H1 (cell line): ENCODE data around the gene PJA1. TPM values are rescaled to one million over a fixed set of nuclear protein-coding genes. Genes with fewer than 3 reads are reported as not detected.

Experiments used
- CTCF ChIA-PET: fragments of 300-600 bp; sonication (Branson Sonifier 250); formaldehyde crosslinking; loops from one replicate; lab custom pipeline; 2021; ENCODE audit not compliant: partially characterized antibody; lab: Charles Lee
- POLR2A ChIA-PET: fragments of 300-600 bp; sonication (Branson Sonifier 250); formaldehyde crosslinking; loops from one replicate; lab custom pipeline; 2021; ENCODE audit warnings: inconsistent platforms; ENCODE audit not compliant: partially characterized antibody; lab: Charles Lee
- DNase-seq, 2 experiments: peaks; one replicate each; pipeline versions ENCODE4 v3.0.0 to v3.0.0-alpha.2; 2010 to 2022; ENCODE audit warnings: low spot score in 2 of 2, low read depth in 1 of 2, mixed read lengths in 1 of 2
- FAIRE-seq: peaks from 2 replicates; lab custom pipeline; 2011; peaks lifted over from hg19 to GRCh38; lab: Jason Lieb, UNC
- H2AFZ ChIP-seq: 2 replicates; pipeline ENCODE4 v1.8.1; 2012; ENCODE audit warnings: low read length, inconsistent platforms
- H2AK5ac ChIP-seq: 2 replicates; pipeline ENCODE4 v1.6.1; 2013; ENCODE audit warnings: low read depth, low read length
- H2BK120ac ChIP-seq: replicated peaks from 2 replicates; pipeline ENCODE3; 2013; ENCODE audit warnings: low read depth, low read length, inconsistent platforms
- H2BK12ac ChIP-seq: 2 replicates; pipeline ENCODE4 v1.6.1; 2013; ENCODE audit warnings: low read depth, low read length
- H2BK15ac ChIP-seq: 2 replicates; pipeline ENCODE4 v1.6.1; 2013; ENCODE audit warnings: low read length
- H2BK20ac ChIP-seq: 2 replicates; pipeline ENCODE4 v1.6.1; 2013; ENCODE audit warnings: low read length
- H2BK5ac ChIP-seq: 2 replicates; pipeline ENCODE4 v1.6.1; 2013; ENCODE audit warnings: low read depth, low read length
- H3K14ac ChIP-seq: 2 replicates; pipeline ENCODE4 v1.6.1; 2013; ENCODE audit warnings: inconsistent platforms; ENCODE audit not compliant: insufficient read length
- H3K18ac ChIP-seq: 2 replicates; pipeline ENCODE4 v1.6.1; 2013; ENCODE audit warnings: low read length; ENCODE audit errors: extremely low read depth
- H3K23ac ChIP-seq: 2 replicates; pipeline ENCODE4 v1.6.1; 2013; ENCODE audit warnings: inconsistent platforms; ENCODE audit not compliant: insufficient read length
- H3K23me2 ChIP-seq: 2 replicates; pipeline ENCODE4 v1.6.1; 2013; ENCODE audit warnings: low read depth, low read length
- H3K27ac ChIP-seq: 2 replicates; pipeline ENCODE4 v1.6.1; 2011; ENCODE audit warnings: low read depth, low read length, inconsistent platforms
- H3K27me3 ChIP-seq, 4 experiments: replicated peaks in 1 of 4; 1 replicate in 1 of 4; 2 replicates in 3 of 4; pipeline versions ENCODE4 v1.6.1 to v1.8.1; 2011 to 2013; ENCODE audit warnings: low read length in 3 of 4, mild to moderate bottlenecking in 3 of 4, inconsistent platforms in 2 of 4, mixed read lengths in 2 of 4, moderate library complexity in 1 of 4; ENCODE audit not compliant: control insufficient read depth in 3 of 4, insufficient read depth in 3 of 4; ENCODE audit errors: extremely low read depth in 1 of 4
- H3K36me3 ChIP-seq, 4 experiments: 2 replicates each; pipeline versions ENCODE4 v1.6.1 to v1.8.1; 2011 to 2013; ENCODE audit warnings: mild to moderate bottlenecking in 4 of 4, low read length in 3 of 4, moderate library complexity in 2 of 4, control low read depth in 1 of 4, inconsistent platforms in 1 of 4; ENCODE audit not compliant: insufficient read depth in 4 of 4, control insufficient read depth in 2 of 4
- H3K4ac ChIP-seq: replicated peaks from 2 replicates; pipeline ENCODE3; 2013; ENCODE audit warnings: low read length, low read depth, mixed read lengths, inconsistent platforms; ENCODE audit not compliant: insufficient read length
- H3K4me1 ChIP-seq, 4 experiments: replicated peaks in 1 of 4; 1 replicate in 1 of 4; 2 replicates in 3 of 4; pipeline versions ENCODE4 v1.6.1 to v1.8.1; 2011 to 2013; ENCODE audit warnings: low read length in 3 of 4, inconsistent platforms in 2 of 4, mixed read lengths in 1 of 4; ENCODE audit not compliant: insufficient read depth in 4 of 4, control insufficient read depth in 3 of 4
- H3K4me2 ChIP-seq, 2 experiments: 2 replicates each; pipeline versions ENCODE4 v1.6.1 to v1.8.1; 2011 to 2013; ENCODE audit warnings: low read depth in 2 of 2, low read length in 2 of 2, control low read depth in 1 of 2, inconsistent platforms in 1 of 2, mild to moderate bottlenecking in 1 of 2; ENCODE audit not compliant: insufficient read depth in 1 of 2
- H3K4me3 ChIP-seq, 4 experiments: fragments of 200-600, 300-600 bp in 1 of 4; sonication (generic), shearing (Covaris generic), sonication (Bioruptor Twin) in 1 of 4; 2 replicates each; pipeline versions ENCODE4 v1.5.1 to v1.8.1; 2011 to 2016; ENCODE audit warnings: low read length in 4 of 4, low read depth in 3 of 4, control low read depth in 2 of 4, inconsistent platforms in 2 of 4, mild to moderate bottlenecking in 2 of 4, mixed read lengths in 1 of 4, moderate library complexity in 1 of 4; ENCODE audit not compliant: insufficient read depth in 2 of 4; ENCODE audit errors: extremely low read depth in 1 of 4
- H3K56ac ChIP-seq: replicated peaks from 2 replicates; pipeline ENCODE3; 2013; ENCODE audit warnings: low read depth, mild to moderate bottlenecking, mixed read lengths, low read length, inconsistent platforms; ENCODE audit not compliant: insufficient read length
- H3K79me1 ChIP-seq: 2 replicates; pipeline ENCODE4 v1.6.1; 2013; ENCODE audit warnings: low read depth, low read length, control low read depth
- H3K79me2 ChIP-seq, 2 experiments: 2 replicates each; pipeline versions ENCODE4 v1.6.1 to v1.8.1; 2012 to 2013; ENCODE audit warnings: low read length in 2 of 2, mild to moderate bottlenecking in 2 of 2, inconsistent platforms in 1 of 2; ENCODE audit not compliant: insufficient read depth in 2 of 2, control insufficient read depth in 1 of 2
- H3K9ac ChIP-seq, 4 experiments: replicated peaks in 1 of 4; 1 replicate in 1 of 4; 2 replicates in 3 of 4; pipeline versions ENCODE4 v1.6.1 to v1.8.1; 2011 to 2013; ENCODE audit warnings: low read depth in 3 of 4, low read length in 3 of 4, control low read depth in 2 of 4, mild to moderate bottlenecking in 2 of 4, moderate library complexity in 2 of 4, inconsistent platforms in 1 of 4; ENCODE audit errors: extremely low read depth in 1 of 4
- H3K9me3 ChIP-seq, 2 experiments: 2 replicates each; pipeline versions ENCODE4 v1.6.1 to v1.8.1; 2012 to 2013; ENCODE audit warnings: mild to moderate bottlenecking in 2 of 2, moderate library complexity in 2 of 2, control low read depth in 1 of 2, inconsistent platforms in 1 of 2, low read depth in 1 of 2, low read length in 1 of 2, mixed read lengths in 1 of 2; ENCODE audit not compliant: insufficient read depth in 2 of 2
- H4K20me1 ChIP-seq, 2 experiments: replicated peaks in 1 of 2; 2 replicates each; pipeline versions ENCODE3 to v1.8.1; 2011 to 2013; ENCODE audit warnings: inconsistent platforms in 2 of 2, low read length in 2 of 2, mild to moderate bottlenecking in 1 of 2; ENCODE audit not compliant: insufficient read depth in 2 of 2, control insufficient read depth in 1 of 2
- H4K5ac ChIP-seq: 2 replicates; pipeline ENCODE4 v1.6.1; 2013; ENCODE audit warnings: low read length, low read depth, mixed read lengths, inconsistent platforms; ENCODE audit not compliant: insufficient read length
- H4K8ac ChIP-seq: 2 replicates; pipeline ENCODE4 v1.8.0; 2013; ENCODE audit warnings: mild to moderate bottlenecking, moderate library complexity, low read length, inconsistent platforms; ENCODE audit not compliant: insufficient read depth; ENCODE audit errors: extremely low read depth
- H4K91ac ChIP-seq: replicated peaks from 2 replicates; pipeline ENCODE3; 2013; ENCODE audit warnings: low read length, mixed read lengths, inconsistent platforms; ENCODE audit not compliant: insufficient read length
- ASH2L ChIP-seq: fragments of 200-600, 300-600 bp; sonication (generic); IDR thresholded peaks from one replicate; pipeline ENCODE4 v1.7.1; 2017; ENCODE audit warnings: low read length
- E2F6 ChIP-seq: IDR thresholded peaks from 2 replicates; pipeline ENCODE4 v1.6.1; 2012; ENCODE audit warnings: inconsistent platforms
- FOSL1 ChIP-seq: IDR thresholded peaks from 2 replicates; pipeline ENCODE4 v1.6.1; 2011; ENCODE audit warnings: mild to moderate bottlenecking, low read depth, low read length, moderate library complexity; ENCODE audit not compliant: insufficient read depth
- HDAC2 ChIP-seq, 2 experiments: fragments of 300-600 bp in 1 of 2; sonication (generic) in 1 of 2; IDR thresholded peaks; 2 replicates each; pipeline ENCODE4 v1.6.1; 2011 to 2012; ENCODE audit warnings: low read depth in 2 of 2, low read length in 2 of 2, mild to moderate bottlenecking in 2 of 2, moderate library complexity in 2 of 2, borderline replicate concordance in 1 of 2, inconsistent platforms in 1 of 2
- NANOG ChIP-seq: IDR thresholded peaks from 2 replicates; pipeline ENCODE4 v1.6.1; 2011; ENCODE audit warnings: low read length, low read depth, mild to moderate bottlenecking, inconsistent platforms; ENCODE audit not compliant: insufficient read depth, poor library complexity, severe bottlenecking
- PHF8 ChIP-seq: fragments of 200-600 bp; sonication (generic); conservative IDR thresholded peaks from 2 replicates; pipeline ENCODE4 v1.7.1; 2012; ENCODE audit warnings: low read depth, mild to moderate bottlenecking, inconsistent platforms, low read length, moderate library complexity
- RAD21 ChIP-seq, 2 experiments: IDR thresholded peaks in 1 of 2; conservative IDR thresholded peaks in 1 of 2; 2 replicates each; pipeline ENCODE4 v1.6.1; 2011; ENCODE audit warnings: low read depth in 2 of 2, low read length in 2 of 2, improper control_type of control experiment in 1 of 2, inconsistent platforms in 1 of 2, mild to moderate bottlenecking in 1 of 2, moderate library complexity in 1 of 2
- WGBS, 2 experiments: shearing (Covaris generic) in 1 of 2; methylation state at CpG; one replicate each; pipeline versions ENCODE4 v1.1.6 to v1.1.7; 2013 to 2015; ENCODE audit warnings: low lambda C conversion rate in 2 of 2, mixed read lengths in 2 of 2, inconsistent platforms in 1 of 2, low coverage in 1 of 2, missing lambda C conversion rate in 1 of 2; ENCODE audit not compliant: insufficient replicate concordance in 2 of 2, insufficient coverage in 1 of 2, insufficient read length in 1 of 2; ENCODE audit errors: extremely low coverage in 1 of 2, missing lambda C conversion rate in 1 of 2; 5-methylcytosine and 5-hydroxymethylcytosine counted together
- polyA plus RNA-seq, 7 experiments: library from polyadenylated mRNA; depleted of rRNA in 3 of 7; stranded (reverse) in 5 of 7; unstranded in 2 of 7; fragments of >200 nt in 5 of 7; fragments of 200-250 nt in 2 of 7; gene quantifications; 1 replicate in 5 of 7; 2 replicates in 1 of 7; 4 replicates in 1 of 7; pipeline versions ENCODE4 v1.2.1 to v1.2.3, GENCODE V29; 2011 to 2013; ENCODE audit warnings: missing spikeins in 2 of 7, mixed read lengths in 2 of 7
- total RNA-seq: library from RNA; stranded (reverse); fragmentation: NEBNext Ultra II Directional; extraction: Animal tissue kit (Norgen Biotek cat#: 25700); gene quantifications from 2 replicates; pipeline ENCODE4 v1.2.1, GENCODE V29; 2021

PJA1 gene
- total and polyA plus RNA-seq, 2 of the 8 experiments (the other 6 are each of a cell fraction or from before 2014, with no cell fraction given) = 25.7 to 37.0 TPM

GRCh38 chrX:69143530-69143929, 21.7 kb downstream of the PJA1 start:
- Histone ChIP-seq H3K79me2 (no peaks in the 10 kb centered on the region), H3K27me3 (no peaks in the 10 kb centered on the region), H2BK12ac (no peak overlapping the region), H4K5ac (no peak overlapping the region), H4K91ac (no peak overlapping the region), H3K27ac (no peak overlapping the region), H3K9me3 (no peaks in the 10 kb centered on the region), H2BK15ac (no peak overlapping the region), H3K56ac (no peak overlapping the region), H2BK5ac (no peak overlapping the region), H2AK5ac (no peak overlapping the region), H3K23me2 (no peaks in the 10 kb centered on the region), H3K14ac (no peak overlapping the region), H2AFZ (no peak overlapping the region), H3K4me3 (no peak overlapping the region), H3K79me1 (no peaks in the 10 kb centered on the region), H2BK120ac (no peak overlapping the region), H3K36me3 (no peaks in the 10 kb centered on the region), H3K18ac (no peak overlapping the region), H4K8ac (no peak overlapping the region), H3K4me1 (peaks cover 0 to 16% (median 1%) of the 10 kb centered on the region in 4 experiments; a peak in 5 of 7 replicates), H3K9ac (no peak overlapping the region), H2BK20ac (no peak overlapping the region), H3K4me2 (no peak overlapping the region), H4K20me1 (no peaks in the 10 kb centered on the region), H3K4ac (no peak overlapping the region), H3K23ac (no peak overlapping the region)
- TF ChIP-seq PHF8 = no peak
- TF ChIP-seq HDAC2 (IDR thresholded peaks at IDR 0.05; ENCODE audit: borderline replicate concordance in 1 of 2, low read depth in 2 of 2, low read length in 2 of 2) = no peak
- TF ChIP-seq E2F6 = no peak
- TF ChIP-seq NANOG = no peak
- no peak for TF ChIP-seq ASH2L
- no peak for TF ChIP-seq FOSL1
- TF ChIP-seq RAD21 (IDR thresholded peaks at IDR 0.05 in 1 of 2, conservative IDR thresholded peaks at IDR 0.05 in 1 of 2; ENCODE audit: low read depth in 2 of 2, low read length in 2 of 2) = no peak
- WGBS, 2 experiments = 90% methylated on average over 6 of the region's 7 CpGs; no CpG with 5 or more reads in 1 of the 2 experiments
- no peak for FAIRE-seq
- CTCF ChIA-PET = interaction anchor here (0.8 to 1.4 kb wide), 2 partner anchors 10 to 49 kb away, joined by 4 read pairs; no protein-coding TSS in a partner anchor
- no peak for DNase-seq
- POLR2A ChIA-PET = no interaction called here
